Glutamatergic neuron (in vitro differentiated cells): ENCODE results near the gene ZBTB43. TPM values are rescaled to one million over a fixed set of nuclear protein-coding genes. Genes with fewer than 3 reads are reported as not detected.

Source experiments
- DNase-seq: peaks from one replicate; pipeline ENCODE4 v3.0.0; 2022
- H3K27ac Mint-ChIP-seq: one replicate; pipeline ENCODE4 v1.8.0; 2020; ENCODE audit warnings: mild to moderate bottlenecking, mixed read lengths, inconsistent platforms; ENCODE audit not compliant: unreplicated experiment
- H3K27me3 Mint-ChIP-seq: one replicate; pipeline ENCODE4 v1.8.0; 2020; ENCODE audit warnings: mild to moderate bottlenecking, moderate library complexity, mixed read lengths, inconsistent platforms; ENCODE audit not compliant: unreplicated experiment
- H3K36me3 Mint-ChIP-seq: one replicate; pipeline ENCODE4 v1.8.0; 2020; ENCODE audit warnings: mild to moderate bottlenecking, mixed read lengths, inconsistent platforms; ENCODE audit not compliant: unreplicated experiment
- H3K4me1 Mint-ChIP-seq: one replicate; pipeline ENCODE4 v1.8.0; 2020; ENCODE audit warnings: mild to moderate bottlenecking, low read depth, mixed read lengths, inconsistent platforms; ENCODE audit not compliant: unreplicated experiment
- H3K4me3 Mint-ChIP-seq: one replicate; pipeline ENCODE4 v1.8.0; 2020; ENCODE audit warnings: mild to moderate bottlenecking, mixed read lengths, inconsistent platforms; ENCODE audit not compliant: unreplicated experiment
- H3K9me3 Mint-ChIP-seq: one replicate; pipeline ENCODE4 v1.8.0; 2020; ENCODE audit warnings: mild to moderate bottlenecking, moderate library complexity, mixed read lengths, inconsistent platforms; ENCODE audit not compliant: unreplicated experiment
- CTCF ChIP-seq: fragments of 200-600 bp; sonication (generic); IDR thresholded peaks from one replicate; pipeline ENCODE4 v1.5.0; 2021; ENCODE audit not compliant: partially characterized antibody, unreplicated experiment
- total RNA-seq: library from RNA; stranded (reverse); fragmentation: NEBNext Ultra II Directional; extraction: Animal tissue kit (Norgen Biotek cat#: 25700); gene quantifications from one replicate; pipeline ENCODE4 v1.2.1, GENCODE V29; 2021; ENCODE audit not compliant: unreplicated experiment

The ZBTB43 gene
- total RNA-seq, 1 donor from 2014 or later: 16.8 TPM

- no peak for DNase-seq
- H3K4me3 Mint-ChIP-seq: no peak overlapping the region
- no peaks in the 10 kb centered on the region for H3K4me1 Mint-ChIP-seq
- no peaks in the 10 kb centered on the region for H3K27me3 Mint-ChIP-seq
- H3K27ac Mint-ChIP-seq: no peak overlapping the region
- peaks cover 1% of the 10 kb centered on the region for H3K9me3 Mint-ChIP-seq
- peaks cover 14% of the 10 kb centered on the region for H3K36me3 Mint-ChIP-seq
- TF ChIP-seq CTCF: no peak
Observed at GRCh38 chr9:126834672-126835071, 29.8 kb downstream of the ZBTB43 start.

- Mint-ChIP-seq H3K27me3 (peaks cover 1% of the 10 kb centered on the region), H3K27ac (no peak overlapping the region), H3K4me1 (peaks cover 6% of the 10 kb centered on the region), H3K9me3 (peaks cover 1% of the 10 kb centered on the region), H3K36me3 (peaks cover 14% of the 10 kb centered on the region), H3K4me3 (no peak overlapping the region)
- TF ChIP-seq CTCF: no peak
- no peak for DNase-seq
Observed at GRCh38 chr9:126836216-126836615, 31.4 kb downstream of the ZBTB43 start.

DNA sequence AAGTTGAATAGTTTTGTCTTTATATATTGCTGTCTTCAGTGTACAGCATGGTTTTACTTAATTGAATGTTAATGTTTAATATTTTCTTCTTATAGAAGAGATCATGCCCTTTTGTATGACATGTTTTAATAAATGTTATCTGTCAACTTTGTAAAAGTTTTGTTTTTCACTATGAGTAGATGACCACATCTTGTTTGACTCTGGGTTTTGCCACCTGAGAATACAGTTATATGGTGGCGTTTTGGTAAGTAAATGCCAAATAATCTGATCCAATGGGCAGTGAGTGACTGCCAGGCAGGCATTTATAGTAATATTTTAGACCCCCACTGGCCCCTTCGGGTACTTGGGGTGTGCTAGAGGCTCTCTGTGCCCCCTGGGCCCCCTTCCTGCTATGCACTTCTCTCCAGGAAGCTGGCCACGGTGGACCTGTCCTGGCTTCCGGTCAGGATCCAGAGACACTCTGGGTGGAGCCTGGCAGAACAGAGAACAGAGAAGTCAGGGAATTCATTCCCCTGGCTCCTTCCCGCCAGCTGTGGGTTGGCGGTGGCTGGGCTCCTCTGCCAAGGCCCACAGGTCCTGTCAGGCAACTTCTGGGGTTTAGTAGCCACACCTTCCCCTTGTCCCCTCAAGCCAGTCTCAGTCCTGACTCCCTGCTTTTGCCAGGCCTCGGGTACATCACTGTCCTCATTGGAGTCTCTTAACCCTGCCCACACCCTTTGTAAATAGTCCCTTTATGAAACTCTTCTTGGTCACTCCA lies 33.4 kb downstream of the ZBTB43 start:
- Mint-ChIP-seq H3K36me3 (peaks cover 11% of the 10 kb centered on the region), H3K4me1 (peaks cover 6% of the 10 kb centered on the region), H3K9me3 (peaks cover 4% of the 10 kb centered on the region), H3K4me3 (no peak overlapping the region), H3K27me3 (peaks cover 1% of the 10 kb centered on the region), H3K27ac (no peak overlapping the region)
- no peak for DNase-seq
- no peak for TF ChIP-seq CTCF

DNA sequence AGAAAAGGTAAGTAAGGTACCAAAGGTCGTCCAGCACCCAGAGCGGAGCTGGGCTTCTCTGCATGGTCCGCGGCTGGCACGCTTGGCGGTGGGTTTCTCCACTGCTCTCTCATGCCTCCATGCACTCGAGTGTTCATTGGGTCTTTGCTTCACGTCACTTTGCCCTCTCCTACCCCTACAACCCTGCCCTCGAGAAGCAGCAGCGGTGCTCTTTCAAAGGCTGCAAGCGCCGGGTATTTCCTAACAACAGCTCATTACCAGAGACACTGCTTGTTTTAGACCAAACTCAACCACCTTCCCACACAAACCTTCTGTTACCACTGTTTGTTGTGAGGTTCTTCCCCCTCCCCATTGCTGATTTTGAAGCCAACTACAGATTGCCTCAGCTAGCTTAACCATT lies 34.1 kb downstream of the ZBTB43 start:
- H3K27ac Mint-ChIP-seq: no peak overlapping the region
- no peak overlapping the region for H3K4me3 Mint-ChIP-seq
- peaks cover 5% of the 10 kb centered on the region for H3K36me3 Mint-ChIP-seq
- TF ChIP-seq CTCF: no peak
- peaks cover 5% of the 10 kb centered on the region for H3K9me3 Mint-ChIP-seq
- peaks cover 1% of the 10 kb centered on the region for H3K27me3 Mint-ChIP-seq
- peaks cover 6% of the 10 kb centered on the region for H3K4me1 Mint-ChIP-seq
- DNase-seq: no peak

DNA sequence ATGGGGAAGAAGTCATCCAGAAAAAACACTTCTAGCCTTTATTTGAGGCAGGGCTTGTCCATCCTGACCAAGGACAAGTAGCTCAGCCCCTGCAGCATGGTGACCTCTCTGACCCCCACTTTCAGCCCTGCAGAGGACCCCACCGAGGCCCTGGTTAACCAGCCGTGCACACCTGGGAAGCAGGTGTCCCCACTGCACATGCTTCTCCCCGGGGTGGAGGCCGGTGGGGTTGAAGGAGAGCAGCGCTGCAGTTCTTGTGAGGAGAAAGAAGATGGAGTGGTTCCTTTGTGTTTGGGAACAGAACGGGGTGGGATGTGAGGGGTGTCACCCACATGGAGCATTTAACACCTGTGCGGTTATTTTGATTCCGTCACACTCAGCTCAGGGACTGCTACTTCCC lies 34.5 kb downstream of the ZBTB43 start:
- Mint-ChIP-seq H3K4me3 (no peak overlapping the region), H3K4me1 (peaks cover 6% of the 10 kb centered on the region), H3K36me3 (peaks cover 5% of the 10 kb centered on the region), H3K27me3 (peaks cover 1% of the 10 kb centered on the region), H3K9me3 (peaks cover 5% of the 10 kb centered on the region), H3K27ac (no peak overlapping the region)
- no peak for DNase-seq
- TF ChIP-seq CTCF: no peak
